Loucy (cell line): ENCODE data around the gene CRABP1.

Experiments used
- EZH2phosphoT487 ChIP-seq: fragments of 200-600 bp; IDR thresholded peaks from 2 replicates; pipeline ENCODE4 v1.6.1; 2018; ENCODE audit warnings: antibody characterized with exemption, mild to moderate bottlenecking, moderate library complexity, borderline replicate concordance
- TF ChIP-seq, protein P1 (sequence below): fragments of 200-600 bp; sonication (generic); conservative IDR thresholded peaks from 2 replicates; pipeline ENCODE4 v1.5.1; 2014; ENCODE audit warnings: mild to moderate bottlenecking, antibody characterized with exemption, low read length

DNA sequence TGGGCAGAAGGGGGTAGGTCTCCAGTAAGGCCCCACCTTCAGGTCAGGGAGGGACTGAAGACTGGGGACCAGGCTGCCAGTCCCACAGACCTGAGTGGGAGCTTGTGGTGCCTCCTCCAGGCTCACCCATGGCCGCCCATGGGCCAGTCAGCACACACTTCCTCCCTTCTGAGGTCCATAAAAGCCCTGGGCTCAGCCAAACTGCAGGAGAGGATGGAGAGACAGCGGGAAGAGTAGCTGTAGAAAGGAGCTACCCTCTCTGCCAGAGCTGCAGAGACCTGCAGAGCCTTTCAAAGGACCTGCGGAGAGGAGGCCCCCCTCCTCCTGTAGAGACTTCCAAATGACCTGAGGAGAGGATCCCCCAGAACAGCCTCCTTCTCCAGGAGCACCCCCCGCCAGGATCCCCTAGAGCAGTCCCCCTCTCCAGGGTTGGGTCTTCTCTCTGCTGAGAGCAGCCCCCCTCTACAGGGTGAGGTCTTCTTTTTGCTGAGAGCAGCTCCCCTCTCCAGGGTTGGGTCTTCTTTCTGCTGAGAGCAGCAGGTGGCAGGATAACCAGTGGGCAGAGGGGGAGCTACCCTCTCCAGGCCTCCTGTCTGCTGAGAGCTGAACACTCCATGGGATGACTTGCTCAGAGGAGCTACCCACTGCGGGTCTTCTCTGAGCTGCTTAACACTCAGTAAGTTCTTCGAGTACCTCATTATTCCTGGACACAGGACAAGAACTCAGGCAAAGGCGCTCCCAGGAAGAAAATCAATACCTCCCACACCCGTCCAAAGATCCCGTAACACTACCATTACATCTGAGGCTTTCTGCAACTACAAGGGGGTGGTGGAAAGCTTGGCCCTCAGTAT lies 35.7 kb upstream of the CRABP1 start:
- TF ChIP-seq, protein P1, sequence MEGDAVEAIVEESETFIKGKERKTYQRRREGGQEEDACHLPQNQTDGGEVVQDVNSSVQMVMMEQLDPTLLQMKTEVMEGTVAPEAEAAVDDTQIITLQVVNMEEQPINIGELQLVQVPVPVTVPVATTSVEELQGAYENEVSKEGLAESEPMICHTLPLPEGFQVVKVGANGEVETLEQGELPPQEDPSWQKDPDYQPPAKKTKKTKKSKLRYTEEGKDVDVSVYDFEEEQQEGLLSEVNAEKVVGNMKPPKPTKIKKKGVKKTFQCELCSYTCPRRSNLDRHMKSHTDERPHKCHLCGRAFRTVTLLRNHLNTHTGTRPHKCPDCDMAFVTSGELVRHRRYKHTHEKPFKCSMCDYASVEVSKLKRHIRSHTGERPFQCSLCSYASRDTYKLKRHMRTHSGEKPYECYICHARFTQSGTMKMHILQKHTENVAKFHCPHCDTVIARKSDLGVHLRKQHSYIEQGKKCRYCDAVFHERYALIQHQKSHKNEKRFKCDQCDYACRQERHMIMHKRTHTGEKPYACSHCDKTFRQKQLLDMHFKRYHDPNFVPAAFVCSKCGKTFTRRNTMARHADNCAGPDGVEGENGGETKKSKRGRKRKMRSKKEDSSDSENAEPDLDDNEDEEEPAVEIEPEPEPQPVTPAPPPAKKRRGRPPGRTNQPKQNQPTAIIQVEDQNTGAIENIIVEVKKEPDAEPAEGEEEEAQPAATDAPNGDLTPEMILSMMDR: no peak
- no peak for TF ChIP-seq EZH2phosphoT487
